GM12892 (cell line): ENCODE results near the gene SLCO3A1.

Source experiments
- POLR2AphosphoS5 ChIP-seq: IDR thresholded peaks from 2 replicates; pipeline ENCODE4 v1.6.1; 2011; ENCODE audit warnings: low read depth, low read length, control low read depth
- TAF1 ChIP-seq: IDR thresholded peaks from 2 replicates; pipeline ENCODE4 v1.6.1; 2011; ENCODE audit warnings: low read depth, mild to moderate bottlenecking, control low read depth, low read length, borderline replicate concordance

GRCh38 chr15:92077353-92078085 lies 224.0 kb downstream of the SLCO3A1 start:
- TF ChIP-seq POLR2AphosphoS5 (no peak), TAF1 (no peak)
